SJSA1 (cell line): Measurements from ENCODE around the gene IDUA. TPM values are rescaled to one million over a fixed set of nuclear protein-coding genes. Genes with fewer than 3 reads are reported as not detected.
"Not testable (repeated sequence)": the region's sequence is repeated elsewhere in the genome, so short reads cannot be mapped to it uniquely, and the experiment has no call there.

ENCODE experiments used
- DNase-seq, 2 experiments: peaks; one replicate each; pipeline ENCODE4 v3.0.0-alpha.2; 2015 to 2020; ENCODE audit warnings: low spot score in 2 of 2, low read depth in 1 of 2
- H3K27ac ChIP-seq: fragments of 250-450 bp; sonication (Bioruptor Pico); 2 replicates; pipeline ENCODE4 v1.5.1; 2020; ENCODE audit warnings: mild to moderate bottlenecking, moderate library complexity
- H3K27me3 ChIP-seq: fragments of 250-450 bp; sonication (Bioruptor Pico); replicated peaks from 2 replicates; pipeline ENCODE4 v1.5.1; 2020; ENCODE audit warnings: mild to moderate bottlenecking, moderate library complexity
- H3K36me3 ChIP-seq: fragments of 250-450 bp; sonication (Bioruptor Pico); 2 replicates; pipeline ENCODE4 v1.5.1; 2020; ENCODE audit warnings: mild to moderate bottlenecking
- H3K4me1 ChIP-seq: fragments of 250-450 bp; sonication (Bioruptor Pico); replicated peaks from 2 replicates; pipeline ENCODE4 v1.6.1; 2021; ENCODE audit warnings: mild to moderate bottlenecking
- H3K4me3 ChIP-seq: fragments of 250-450 bp; sonication (Bioruptor Pico); 2 replicates; pipeline ENCODE4 v1.5.1; 2020; ENCODE audit warnings: mild to moderate bottlenecking
- H3K9me3 ChIP-seq: fragments of 250-450 bp; sonication (Bioruptor Pico); replicated peaks from 2 replicates; pipeline ENCODE4 v1.5.1; 2020; ENCODE audit warnings: mild to moderate bottlenecking
- total RNA-seq: library from RNA; depleted of rRNA; stranded (reverse); fragments of >200 nt; shearing (Covaris generic); gene quantifications from 2 replicates; pipeline ENCODE4 v1.2.3, GENCODE V29; 2014

Gene IDUA
- total RNA-seq, 1 experiment from 2014 or later, result 2.4 TPM

DNA sequence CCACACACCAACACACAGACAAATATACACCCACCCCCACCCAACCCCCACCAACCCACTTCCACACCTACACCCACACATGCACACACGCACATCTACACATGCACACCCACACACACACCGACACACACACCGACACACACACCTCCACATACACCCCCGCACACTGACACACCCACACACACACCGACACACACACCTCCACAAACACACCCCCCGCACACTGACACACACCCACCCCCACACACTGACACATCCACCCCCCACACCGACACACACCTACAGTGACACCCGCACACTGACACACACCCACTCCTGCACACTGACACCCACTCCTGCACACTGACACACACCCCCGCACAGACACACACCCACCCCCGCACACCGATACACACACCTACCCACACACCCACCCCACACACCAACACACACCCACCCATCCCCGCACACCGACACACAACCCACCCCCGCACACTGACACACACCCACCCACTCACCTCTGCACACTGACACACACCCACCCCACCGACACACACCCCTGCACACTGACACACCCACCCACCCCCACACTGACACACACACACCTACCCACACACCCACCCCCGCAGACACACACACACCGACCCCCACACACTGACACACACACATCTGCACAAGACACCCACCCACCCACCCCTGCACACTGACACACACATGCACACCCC lies 55.7 kb downstream of the IDUA start:
- DNase-seq, result no peak
- Histone ChIP-seq H3K27me3 (no peaks in the 10 kb centered on the region), H3K36me3 (no peaks in the 10 kb centered on the region), H3K4me1 (peaks cover 44% of the 10 kb centered on the region), H3K27ac (no peak overlapping the region), H3K4me3 (no peak overlapping the region), H3K9me3 (no peaks in the 10 kb centered on the region)

DNA sequence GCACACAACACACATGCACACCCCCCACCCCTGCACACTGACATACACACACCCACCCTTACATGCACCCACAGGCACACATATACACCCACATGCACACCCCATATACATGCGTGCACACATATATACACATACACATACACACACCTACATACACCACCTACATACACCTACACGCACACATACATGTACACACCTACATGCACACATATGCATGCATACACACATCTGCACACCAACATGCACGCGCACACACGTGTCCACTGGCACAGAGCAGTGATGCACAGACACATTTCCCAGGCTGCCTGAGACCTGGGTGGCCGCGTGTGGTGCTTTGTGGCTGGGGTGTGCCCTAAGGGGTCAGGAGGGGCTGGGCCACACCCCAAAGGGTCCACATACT lies 56.3 kb downstream of the IDUA start:
- peaks cover 48% of the 10 kb centered on the region for H3K4me1 ChIP-seq
- H3K4me3 ChIP-seq, result no peak overlapping the region
- H3K27ac ChIP-seq, result peak overlapping the region; percentile 95
- no peaks in the 10 kb centered on the region for H3K27me3 ChIP-seq
- H3K36me3 ChIP-seq, result no peaks in the 10 kb centered on the region
- DNase-seq, result no peak
- H3K9me3 ChIP-seq, result no peaks in the 10 kb centered on the region

DNA sequence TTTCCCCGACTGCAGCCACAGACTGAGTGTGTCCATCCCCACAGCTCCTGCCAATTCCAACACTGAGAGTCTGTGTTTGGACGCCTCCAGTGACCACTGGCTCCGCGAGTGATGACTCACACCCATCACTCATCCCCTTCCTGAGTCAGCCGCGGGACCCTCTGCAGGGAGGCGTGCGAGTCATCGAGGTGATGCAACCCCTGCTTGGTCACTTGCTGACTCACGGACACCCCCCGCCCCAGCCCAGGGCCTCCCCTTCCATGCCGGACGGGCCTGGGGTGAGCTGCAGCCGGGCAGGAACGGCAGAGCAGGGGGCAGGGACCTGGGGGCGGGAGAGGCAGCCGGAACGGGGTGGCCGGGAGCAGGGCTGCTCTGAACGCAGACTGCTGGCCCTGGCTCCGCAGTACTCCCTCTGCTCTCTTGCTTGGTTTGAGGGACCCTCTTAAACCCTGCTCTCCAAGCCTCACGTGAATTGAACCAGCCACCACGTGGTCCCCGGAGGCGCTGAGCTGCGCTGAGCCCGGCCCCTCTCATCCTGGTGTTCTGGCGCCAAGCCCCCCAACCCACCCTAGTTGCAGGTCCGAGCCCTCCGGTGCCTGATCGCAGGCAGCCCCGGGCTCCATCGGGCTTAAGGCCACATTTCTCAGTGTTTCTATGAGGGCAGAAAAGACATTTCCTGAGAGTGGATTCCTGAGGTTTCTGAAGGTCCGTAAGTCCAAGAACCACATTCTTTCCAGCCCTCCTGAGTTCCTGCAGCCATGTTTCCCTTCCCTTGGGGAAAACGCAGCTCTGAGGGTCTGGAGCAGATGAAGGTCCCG lies 57.0 kb downstream of the IDUA start:
- peaks cover 48% of the 10 kb centered on the region for H3K4me1 ChIP-seq
- H3K27me3 ChIP-seq, result no peaks in the 10 kb centered on the region
- no peaks in the 10 kb centered on the region for H3K9me3 ChIP-seq
- peak; percentile 90 to 97 for DNase-seq
- peak overlapping the region; percentile 11 for H3K4me3 ChIP-seq
- H3K27ac ChIP-seq, result peak overlapping the region; percentile 95
- no peaks in the 10 kb centered on the region for H3K36me3 ChIP-seq

- peak overlapping the region; percentile 95 for H3K27ac ChIP-seq
- DNase-seq, result no peak
- no peak overlapping the region for H3K4me3 ChIP-seq
- H3K4me1 ChIP-seq, result peaks cover 48% of the 10 kb centered on the region
- H3K36me3 ChIP-seq, result no peaks in the 10 kb centered on the region
- no peaks in the 10 kb centered on the region for H3K27me3 ChIP-seq
- no peaks in the 10 kb centered on the region for H3K9me3 ChIP-seq
These were observed 57.8 kb downstream of the IDUA start for GRCh38 chr4:1044469-1045192.

- H3K4me3 ChIP-seq, result no peak overlapping the region
- no peak overlapping the region for H3K27ac ChIP-seq
- H3K27me3 ChIP-seq, result no peaks in the 10 kb centered on the region
- DNase-seq, result no peak
- H3K4me1 ChIP-seq, result peaks cover 48% of the 10 kb centered on the region
- H3K9me3 ChIP-seq, result no peaks in the 10 kb centered on the region
- H3K36me3 ChIP-seq, result no peaks in the 10 kb centered on the region
These were observed 58.4 kb downstream of the IDUA start for GRCh38 chr4:1045193-1045594.

GRCh38 chr4:1045595-1046201 lies 58.9 kb downstream of the IDUA start:
- Histone ChIP-seq H3K9me3 (no peaks in the 10 kb centered on the region), H3K27me3 (no peaks in the 10 kb centered on the region)

DNA sequence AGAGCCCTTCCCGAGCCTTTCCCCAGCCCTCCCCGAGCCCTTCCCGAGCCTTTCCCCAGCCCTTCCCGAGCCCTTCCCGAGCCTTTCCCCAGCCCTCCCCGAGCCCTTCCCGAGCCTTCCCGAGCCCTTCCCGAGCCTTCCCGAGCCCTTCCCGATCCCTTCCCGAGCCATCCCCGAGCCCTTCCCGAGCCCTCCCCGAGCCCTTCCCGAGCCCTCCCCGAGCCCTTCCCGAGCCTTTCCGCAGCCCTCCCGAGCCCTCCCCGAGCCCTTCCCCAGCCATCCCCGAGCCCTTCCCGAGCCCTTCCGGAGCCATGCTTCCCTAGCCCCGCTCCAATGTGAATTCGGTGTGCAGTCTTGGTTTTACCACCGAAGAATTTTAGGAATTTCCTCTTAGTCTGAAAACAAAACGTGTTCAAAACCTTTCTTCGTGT lies 59.8 kb downstream of the IDUA start:
- H3K4me1 ChIP-seq, result peaks cover 39% of the 10 kb centered on the region
- H3K27ac ChIP-seq, H3K27me3 ChIP-seq, H3K36me3 ChIP-seq, H3K9me3 ChIP-seq, H3K4me3 ChIP-seq: not testable (repeated sequence)
- peak; percentile 41 to 70 for DNase-seq

More at GRCh38 chr4:1045595-1046201, 58.9 kb downstream of the IDUA start:
- DNase-seq, result no peak
- no peak overlapping the region for H3K27ac ChIP-seq
- no peaks in the 10 kb centered on the region for H3K36me3 ChIP-seq
- no peak overlapping the region for H3K4me3 ChIP-seq
- H3K4me1 ChIP-seq, result peaks cover 48% of the 10 kb centered on the region

- H3K4me1 ChIP-seq, result peaks cover 34% of the 10 kb centered on the region
- H3K36me3 ChIP-seq, result no peaks in the 10 kb centered on the region
- H3K27ac ChIP-seq, result no peak overlapping the region
- DNase-seq, result peak in 1 of 2 experiments; percentile 15
- H3K9me3 ChIP-seq, result no peaks in the 10 kb centered on the region
- peak overlapping the region; percentile 8; the same call in 1 of the 2 replicates for H3K4me3 ChIP-seq
- H3K27me3 ChIP-seq, result no peaks in the 10 kb centered on the region
These were observed 60.5 kb downstream of the IDUA start for GRCh38 chr4:1047106-1047975.

DNA sequence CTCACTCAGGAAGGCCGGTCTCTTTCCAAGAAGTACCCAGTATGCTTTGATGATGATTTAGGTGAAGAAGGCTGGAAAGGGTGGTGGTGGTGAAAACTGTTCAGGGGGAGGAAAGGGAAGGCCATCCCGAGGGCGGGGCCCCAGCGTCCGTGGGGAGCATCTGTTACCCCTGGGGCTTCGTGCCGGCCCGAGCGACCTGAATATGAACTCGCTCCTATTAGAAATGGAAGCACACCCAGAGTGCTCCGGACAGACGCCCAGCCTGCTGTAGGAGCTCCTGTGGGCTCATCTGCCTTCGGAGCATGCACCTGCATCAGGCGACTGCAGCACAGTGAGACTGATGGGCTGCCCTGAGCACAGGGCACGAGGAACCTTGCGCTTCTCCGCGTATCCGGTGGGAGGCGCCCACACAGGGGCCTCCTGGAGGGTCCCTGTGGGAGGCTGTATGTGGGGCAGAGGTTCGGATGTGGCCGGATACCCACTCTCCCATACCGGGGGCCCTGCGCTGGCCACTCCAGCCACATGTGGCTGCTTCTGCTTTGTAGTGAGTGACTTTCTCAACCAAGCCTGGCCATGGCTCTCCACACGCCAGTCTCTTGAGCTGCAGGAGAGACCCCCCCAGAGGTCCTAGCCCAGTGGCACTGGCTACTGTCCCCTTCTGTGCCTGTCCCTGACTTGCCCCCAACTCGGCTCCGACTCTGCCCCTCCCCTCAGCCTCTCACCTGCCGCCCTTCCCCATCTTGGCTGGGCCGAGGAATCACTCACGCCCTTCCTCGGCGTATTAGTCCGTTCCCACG lies 61.3 kb downstream of the IDUA start:
- no peaks in the 10 kb centered on the region for H3K36me3 ChIP-seq
- H3K4me3 ChIP-seq, result no peak overlapping the region
- no peaks in the 10 kb centered on the region for H3K9me3 ChIP-seq
- no peak overlapping the region for H3K27ac ChIP-seq
- H3K4me1 ChIP-seq, result peaks cover 32% of the 10 kb centered on the region
- DNase-seq, result no peak
- H3K27me3 ChIP-seq, result 0 out of 2 replicates have a peak, but pooled peaks cover 3% of the 10 kb centered on the region

- H3K4me1 ChIP-seq, result peaks cover 24% of the 10 kb centered on the region
- H3K9me3 ChIP-seq, result no peaks in the 10 kb centered on the region
- no peak overlapping the region for H3K27ac ChIP-seq
- no peak overlapping the region for H3K4me3 ChIP-seq
- no peak for DNase-seq
- no peaks in the 10 kb centered on the region for H3K36me3 ChIP-seq
- 0 out of 2 replicates have a peak, but pooled peaks cover 3% of the 10 kb centered on the region for H3K27me3 ChIP-seq
These were observed 62.1 kb downstream of the IDUA start for GRCh38 chr4:1048773-1049590.

- DNase-seq, result no peak
These were observed 62.7 kb downstream of the IDUA start for GRCh38 chr4:1049591-1049905.

More at GRCh38 chr4:1049591-1049905, 62.7 kb downstream of the IDUA start:
- H3K4me3 ChIP-seq, result no peak overlapping the region
- no peaks in the 10 kb centered on the region for H3K36me3 ChIP-seq
- H3K27ac ChIP-seq, result no peak overlapping the region
- H3K27me3 ChIP-seq, result 0 out of 2 replicates have a peak, but pooled peaks cover 3% of the 10 kb centered on the region
- H3K9me3 ChIP-seq, result no peaks in the 10 kb centered on the region
- H3K4me1 ChIP-seq, result peaks cover 18% of the 10 kb centered on the region
